GM18907 (cell line): ENCODE data around the gene COL11A1.
"Not testable (repeated sequence)": the region's sequence is repeated elsewhere in the genome, so short reads cannot be mapped to it uniquely, and the experiment has no call there.

ENCODE experiments used
- ATAC-seq: cut with Tn5 transposase; IDR thresholded peaks from one replicate; pipeline ENCODE4 v1.9.1; 2021; ENCODE audit warnings: mild to moderate bottlenecking, moderate library complexity; ENCODE audit not compliant: unreplicated experiment

COL11A1 gene

DNA sequence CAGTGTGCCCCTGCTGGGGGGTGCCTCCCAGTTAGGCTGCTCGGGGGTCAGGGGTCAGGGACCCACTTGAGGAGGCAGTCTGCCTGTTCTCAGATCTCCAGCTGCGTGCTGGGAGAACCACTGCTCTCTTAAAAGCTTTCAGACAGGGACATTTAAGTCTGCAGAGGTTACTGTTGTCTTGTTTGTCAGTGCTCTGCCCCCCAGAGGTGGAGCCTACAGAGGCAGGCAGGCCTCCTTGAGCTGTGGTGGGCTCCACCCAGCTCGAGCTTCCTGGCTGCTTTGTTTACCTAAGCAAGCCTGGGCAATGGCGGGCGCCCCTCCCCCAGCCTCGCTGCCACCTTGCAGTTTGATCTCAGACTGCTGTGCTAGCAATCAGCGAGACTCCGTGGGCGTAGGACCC is 175.0 kb downstream of the COL11A1 start:
- not testable (repeated sequence) for ATAC-seq

DNA sequence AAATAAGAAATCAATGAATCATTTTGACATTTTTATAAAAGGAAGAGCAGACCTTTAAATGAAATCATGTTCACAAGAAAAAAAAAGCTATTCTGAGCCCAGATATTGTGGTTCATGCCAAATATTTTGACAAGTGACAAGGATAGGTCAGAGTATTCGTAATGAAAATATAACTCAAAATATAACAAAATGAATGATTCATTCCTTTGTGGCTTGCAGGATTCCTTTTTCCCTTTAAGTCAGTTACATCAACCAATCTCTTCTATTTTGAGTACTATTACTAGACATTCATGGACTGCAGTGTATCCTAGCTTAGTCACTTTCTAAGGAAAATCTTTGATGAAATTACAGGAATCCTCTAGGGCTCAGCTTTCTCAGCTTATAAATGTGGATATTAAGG is 188.7 kb downstream of the COL11A1 start:
- ATAC-seq = no peak

DNA sequence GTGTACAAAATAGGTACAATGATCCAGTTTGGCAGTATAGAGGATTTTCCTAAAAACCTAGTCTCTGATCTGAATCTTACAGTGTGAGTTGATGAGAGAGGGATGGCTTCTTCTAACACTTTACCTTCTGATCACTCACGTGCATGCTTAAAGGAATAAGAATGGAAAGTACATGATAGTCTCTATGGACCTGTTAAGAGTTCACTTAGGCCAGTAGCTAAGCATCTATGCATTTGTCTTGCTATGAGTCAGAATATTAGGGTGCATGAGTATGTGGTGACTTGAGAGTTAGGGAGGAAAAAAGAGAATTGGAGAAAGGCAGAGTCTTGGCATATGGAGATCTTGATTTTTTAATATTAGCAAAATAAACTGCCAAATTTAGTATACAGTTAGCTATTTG is 206.3 kb downstream of the COL11A1 start:
- no peak for ATAC-seq

DNA sequence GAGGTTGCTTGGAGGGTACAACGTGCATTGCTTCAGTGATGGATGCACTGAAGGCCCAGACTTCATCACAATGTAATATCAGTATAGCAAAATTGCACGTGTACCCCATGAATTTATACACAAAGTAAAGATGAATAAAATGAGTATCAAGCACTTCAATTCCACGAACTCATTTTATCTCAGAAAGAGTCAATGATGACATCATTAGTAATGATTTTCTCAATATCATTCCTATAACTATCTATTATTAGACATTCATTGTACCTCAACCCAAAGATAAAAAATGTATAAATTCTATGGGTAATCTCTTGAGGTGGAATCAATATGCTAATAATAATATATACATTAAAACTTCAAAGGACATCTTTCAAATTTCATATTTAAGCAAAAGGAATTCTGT is 208.4 kb downstream of the COL11A1 start:
- no peak for ATAC-seq

DNA sequence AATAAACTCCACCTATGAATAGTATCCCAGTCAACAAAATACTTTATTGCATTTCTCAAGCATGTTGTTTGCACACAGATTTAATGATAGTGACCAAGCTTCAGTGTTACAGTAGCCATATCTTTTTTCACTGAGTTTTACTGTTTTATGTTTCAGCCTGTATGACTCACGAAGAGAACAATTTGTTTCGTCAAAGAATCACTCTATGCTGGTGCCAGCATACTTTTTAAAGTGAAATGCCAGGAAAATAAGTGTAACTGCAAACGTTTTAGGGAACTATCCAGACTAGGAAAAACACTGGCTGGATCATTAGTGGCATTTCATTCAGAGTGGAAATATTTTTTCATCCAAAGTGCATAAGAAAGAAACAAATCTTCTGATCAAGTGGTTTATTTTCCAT is 210.8 kb downstream of the COL11A1 start:
- no peak for ATAC-seq

DNA sequence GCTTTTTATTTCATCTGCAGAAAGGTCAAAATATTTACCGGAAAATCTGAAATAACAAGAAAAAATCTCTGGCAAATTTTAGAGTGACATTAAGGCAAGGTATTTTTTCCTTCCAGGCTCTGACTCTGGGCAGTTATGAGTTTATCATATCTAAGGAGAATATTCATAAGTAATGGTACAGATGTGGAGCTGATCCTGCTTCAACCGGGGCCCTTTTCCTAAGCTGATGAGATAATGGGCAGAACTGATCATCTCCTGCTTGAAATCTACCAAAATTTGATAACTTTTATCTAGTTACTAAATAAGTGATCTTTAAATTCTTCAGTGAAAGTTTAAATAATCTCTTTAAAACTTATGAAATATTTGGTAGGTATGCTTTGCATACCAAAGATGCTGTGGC is 211.6 kb downstream of the COL11A1 start:
- ATAC-seq = no peak

DNA sequence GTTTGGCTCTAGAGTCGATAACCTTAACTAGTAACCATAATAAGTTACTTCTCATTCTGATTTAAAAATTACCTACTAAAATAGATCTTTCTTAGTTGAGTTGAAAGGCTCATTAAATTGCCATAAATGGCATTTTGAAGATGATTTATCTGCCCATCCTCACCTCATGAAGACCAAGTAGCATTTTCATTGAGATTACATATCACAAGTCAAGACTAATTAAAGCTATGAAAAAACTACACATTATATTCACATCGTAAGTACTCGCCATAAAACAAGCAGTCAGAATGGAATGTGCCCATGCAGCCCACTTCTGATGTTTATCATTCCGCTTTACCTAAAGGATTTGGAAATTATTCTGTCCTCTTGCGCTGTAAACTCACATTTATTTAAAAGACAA is 212.0 kb downstream of the COL11A1 start:
- no peak for ATAC-seq

DNA sequence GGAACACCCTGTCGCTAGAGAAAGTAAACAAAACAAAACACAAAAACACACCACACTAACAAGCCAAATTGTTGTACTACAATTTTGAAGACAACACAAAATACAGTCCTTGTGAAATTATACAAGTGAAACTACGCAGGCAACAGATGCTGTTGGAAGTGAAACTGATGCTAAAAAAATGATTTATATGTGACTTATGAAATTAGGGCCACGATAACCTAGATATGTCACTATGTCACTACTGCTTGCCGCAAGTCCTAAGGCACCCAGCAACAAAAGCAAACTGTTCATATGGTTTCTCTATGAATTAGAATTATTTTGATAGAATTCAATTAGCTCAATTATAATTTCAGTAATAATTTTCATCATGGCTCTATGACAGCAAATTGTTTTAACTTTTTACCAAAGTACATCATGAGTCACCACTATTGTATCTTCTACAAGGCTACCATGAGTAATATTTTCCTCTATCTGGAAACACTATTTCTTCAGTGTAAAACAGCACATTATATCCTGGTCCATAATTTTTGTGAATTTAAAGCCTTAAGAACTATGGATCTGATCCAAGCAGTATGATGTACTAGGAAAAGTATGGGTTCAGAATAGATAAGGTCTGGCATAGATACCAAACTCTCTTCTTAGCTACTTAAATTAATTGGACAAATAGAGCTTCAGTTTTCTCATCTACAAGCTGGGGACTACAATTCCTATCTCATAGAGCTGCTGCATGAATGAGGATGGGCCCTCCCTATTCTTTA is 216.3 kb downstream of the COL11A1 start:
- ATAC-seq = no peak

DNA sequence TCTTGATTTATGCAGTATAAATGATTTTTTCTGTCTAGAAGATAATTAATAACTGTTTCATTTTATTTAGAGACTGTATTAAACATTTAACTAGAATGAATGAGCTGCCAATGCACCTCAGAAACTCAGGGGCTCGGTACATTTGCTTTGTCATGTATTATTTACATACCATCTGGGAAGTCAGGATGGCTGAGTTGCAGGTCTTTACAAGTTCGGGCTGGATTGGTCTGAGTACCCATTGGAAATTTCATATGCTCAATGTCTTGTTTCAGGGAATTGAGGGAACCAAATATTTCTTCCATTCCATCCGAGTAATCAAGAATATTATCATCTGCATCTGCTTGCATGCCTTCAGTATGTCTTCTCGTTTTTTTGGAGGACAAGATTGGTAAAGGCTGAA is 221.7 kb downstream of the COL11A1 start:
- no peak for ATAC-seq

DNA sequence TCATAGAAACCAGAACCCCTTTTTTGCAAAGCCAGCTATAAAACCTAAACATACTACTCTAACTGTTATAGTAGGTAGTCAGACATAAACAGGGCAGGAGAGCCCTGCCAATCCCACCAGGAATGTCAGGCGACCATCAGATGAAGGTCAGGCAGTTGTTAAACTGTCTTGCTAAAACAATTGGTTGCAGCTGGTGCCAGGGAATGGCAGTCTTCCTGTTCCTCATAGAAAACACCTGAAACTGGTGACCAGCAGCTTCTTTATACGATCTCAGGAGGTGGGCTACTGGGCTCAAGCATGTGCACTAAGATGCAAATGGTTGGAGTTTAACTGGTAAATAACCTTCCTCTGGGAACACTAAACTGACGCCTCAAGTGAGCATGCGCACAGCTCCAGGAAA is 224.1 kb downstream of the COL11A1 start:
- no peak for ATAC-seq

DNA sequence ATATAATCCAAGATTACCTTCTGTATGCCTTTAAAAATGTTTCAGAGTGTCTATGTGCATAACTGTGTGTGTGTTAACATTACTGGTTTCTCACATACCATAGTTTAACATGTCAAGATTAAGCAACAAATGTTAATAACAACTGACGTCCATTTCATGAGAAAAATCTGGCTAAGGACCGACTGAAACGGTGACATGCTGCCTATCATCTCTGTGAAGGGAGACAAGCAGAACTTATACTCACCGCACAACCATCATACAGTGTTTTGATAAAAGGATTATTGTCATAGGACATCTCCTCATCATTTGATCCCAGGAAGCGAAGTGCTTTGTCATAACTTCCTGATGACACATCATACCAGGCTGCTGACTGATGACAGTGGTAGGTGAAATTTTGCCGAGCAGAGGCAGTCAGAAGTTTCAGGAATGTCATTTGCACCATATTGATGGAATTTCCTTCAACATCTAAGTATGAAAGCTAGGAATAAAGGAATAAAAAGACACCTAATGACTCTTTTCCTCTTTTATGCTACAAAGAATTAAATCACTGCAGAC is 228.8 kb downstream of the COL11A1 start:
- no peak for ATAC-seq

DNA sequence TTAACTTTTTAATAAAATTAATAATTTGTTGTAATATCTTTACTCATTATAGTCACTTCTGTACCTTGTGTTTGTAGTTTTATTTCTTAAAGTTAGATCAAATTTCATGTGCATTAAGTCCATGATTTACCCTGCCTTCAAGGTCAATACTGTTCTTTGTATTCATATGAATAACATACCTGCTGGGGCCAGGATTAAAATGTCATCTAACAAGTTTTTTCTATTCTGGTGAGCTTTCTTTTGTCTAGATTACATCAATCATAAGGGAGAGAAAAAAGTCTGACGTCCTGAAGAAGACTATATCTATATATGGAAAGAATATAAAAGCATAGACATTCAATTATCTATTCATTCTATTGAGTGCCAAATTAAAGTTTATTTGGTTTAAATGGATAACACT is 232.6 kb downstream of the COL11A1 start:
- no peak for ATAC-seq

DNA sequence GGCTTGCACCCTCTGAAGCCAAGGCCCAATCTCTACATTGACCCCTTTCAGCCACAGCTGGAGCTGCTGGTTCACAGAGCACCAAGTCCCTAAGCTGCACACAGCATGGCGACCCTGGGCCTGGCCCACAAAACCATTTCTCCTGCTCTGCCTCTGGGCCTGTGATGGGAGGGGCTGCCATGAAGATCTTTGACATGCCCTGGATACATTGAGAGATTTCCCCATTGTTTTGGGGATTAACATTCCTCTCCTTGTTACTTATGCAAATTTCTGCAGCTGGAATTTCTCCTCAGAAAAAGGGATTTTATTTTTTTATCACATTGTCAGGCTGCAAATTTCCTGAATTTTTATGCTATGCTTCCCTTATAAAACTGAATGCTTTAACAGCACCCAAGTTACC is 235.8 kb downstream of the COL11A1 start:
- no peak for ATAC-seq

DNA sequence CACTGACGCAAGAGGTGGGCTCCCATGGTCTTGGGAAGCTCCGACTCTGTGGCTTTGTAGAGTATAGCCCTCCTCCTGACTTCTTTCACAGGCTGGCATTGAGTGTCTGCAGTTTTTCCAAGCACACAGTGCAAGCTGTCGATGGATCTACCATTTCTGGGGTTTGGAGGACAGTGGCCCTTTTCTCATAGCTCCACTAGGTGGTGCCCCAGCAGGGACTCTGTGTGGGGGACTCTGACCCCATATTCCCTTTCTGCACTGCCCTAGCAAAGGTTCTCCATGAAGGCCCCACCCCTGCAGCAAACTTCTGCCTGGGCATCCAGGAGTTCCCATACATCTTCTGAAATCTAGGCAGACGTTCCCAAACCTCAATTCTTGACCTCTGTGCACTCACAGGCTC is 236.2 kb downstream of the COL11A1 start:
- no peak for ATAC-seq

DNA sequence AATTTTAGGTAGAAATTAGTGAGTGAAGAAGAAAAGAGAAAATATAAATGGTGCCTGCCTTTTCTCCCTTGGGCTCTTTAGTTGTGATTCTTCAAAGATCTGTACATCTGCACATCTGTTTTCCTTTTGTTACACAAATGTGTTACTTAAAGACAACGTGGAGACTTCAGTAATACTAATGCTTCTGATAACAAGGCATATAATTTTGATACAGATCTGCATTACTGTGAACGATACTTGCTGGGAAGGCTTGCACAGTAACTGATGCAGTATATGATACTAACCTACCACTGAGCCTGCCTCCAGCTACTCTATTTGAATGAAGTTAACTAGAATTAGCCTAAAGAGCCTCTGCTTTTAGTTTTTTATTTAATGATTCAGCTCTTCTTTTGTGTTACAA is 244.6 kb downstream of the COL11A1 start:
- ATAC-seq = no peak

DNA sequence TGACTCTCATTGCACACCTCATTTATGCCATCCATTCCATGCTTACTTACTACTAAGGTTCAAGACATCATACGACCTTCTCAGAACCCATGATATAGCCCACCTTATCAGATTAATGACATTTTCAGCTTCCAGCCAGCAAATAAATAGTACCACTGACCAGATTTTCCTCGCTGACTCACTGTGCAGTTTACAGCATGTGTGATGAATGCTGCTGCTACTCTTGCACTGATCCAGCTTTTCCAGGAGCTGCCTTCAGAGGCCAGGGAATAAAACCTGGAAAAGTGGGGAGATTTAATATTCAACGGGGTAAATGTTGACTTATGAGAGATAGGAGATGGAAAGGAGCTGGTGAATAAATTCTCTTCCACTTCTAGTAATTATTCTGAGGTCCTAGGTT is 247.1 kb downstream of the COL11A1 start:
- ATAC-seq = no peak

DNA sequence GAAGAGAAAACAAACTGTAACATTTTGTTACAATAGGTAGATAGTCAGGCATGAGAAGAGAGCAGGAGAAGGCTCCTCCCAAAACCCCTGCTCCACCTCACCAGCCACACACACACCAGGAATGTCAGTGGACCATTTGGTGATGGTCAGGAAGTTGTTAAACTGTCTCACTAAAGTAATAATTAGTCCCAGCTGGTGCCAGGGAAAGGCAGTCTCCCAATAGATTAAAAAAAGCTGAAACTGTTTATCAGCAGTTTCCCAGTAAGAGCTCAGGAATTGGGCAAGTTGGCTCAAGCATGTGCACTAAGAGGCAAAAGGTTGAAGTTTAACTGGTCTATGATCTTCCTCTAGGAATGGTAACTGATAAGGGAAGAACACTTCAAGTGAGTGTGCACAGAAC is 249.6 kb downstream of the COL11A1 start:
- no peak for ATAC-seq

DNA sequence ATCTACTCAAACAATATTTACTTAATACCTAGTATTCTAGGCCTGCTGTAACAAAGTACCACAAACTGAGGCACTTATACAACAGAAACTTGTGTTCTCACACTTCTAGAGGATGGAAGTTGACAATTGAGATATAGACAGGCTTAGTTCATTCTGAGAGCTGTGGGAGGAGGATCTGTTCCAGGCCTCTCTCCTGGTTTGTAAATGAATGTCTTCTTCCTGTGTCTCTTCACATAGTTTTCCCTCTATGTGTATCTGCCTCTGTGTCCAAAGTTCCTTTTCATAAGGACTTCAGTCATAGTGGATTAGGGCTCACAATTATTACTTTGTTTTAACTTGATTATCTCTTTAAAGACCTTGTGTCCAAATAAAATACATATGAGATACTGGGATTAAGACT is 251.1 kb downstream of the COL11A1 start:
- no peak for ATAC-seq

DNA sequence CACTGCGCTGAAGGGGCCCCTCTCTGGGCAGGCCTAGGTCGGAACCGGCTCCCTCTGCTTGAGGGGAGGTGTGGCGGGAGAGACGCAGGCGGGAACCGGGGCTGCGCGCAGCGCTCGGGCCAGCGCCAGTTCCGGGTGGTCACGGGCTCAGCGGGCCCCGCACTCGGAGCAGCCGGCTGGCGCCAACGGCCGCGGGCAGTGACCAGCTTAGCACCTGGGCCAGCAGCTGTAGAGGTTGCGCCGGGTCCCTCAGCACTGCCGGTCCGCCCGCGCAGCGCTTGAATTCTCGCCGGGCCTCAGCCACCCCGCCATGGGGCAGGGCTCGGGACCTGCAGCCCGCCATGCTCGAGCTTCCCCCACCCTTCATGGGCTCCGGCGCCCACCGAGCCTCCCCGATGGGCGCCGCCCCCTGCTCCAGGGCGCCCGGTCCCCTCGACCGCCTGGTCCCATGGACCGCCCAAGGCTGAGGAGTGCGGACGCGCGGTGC is 254.6 kb downstream of the COL11A1 start:
- no peak for ATAC-seq

DNA sequence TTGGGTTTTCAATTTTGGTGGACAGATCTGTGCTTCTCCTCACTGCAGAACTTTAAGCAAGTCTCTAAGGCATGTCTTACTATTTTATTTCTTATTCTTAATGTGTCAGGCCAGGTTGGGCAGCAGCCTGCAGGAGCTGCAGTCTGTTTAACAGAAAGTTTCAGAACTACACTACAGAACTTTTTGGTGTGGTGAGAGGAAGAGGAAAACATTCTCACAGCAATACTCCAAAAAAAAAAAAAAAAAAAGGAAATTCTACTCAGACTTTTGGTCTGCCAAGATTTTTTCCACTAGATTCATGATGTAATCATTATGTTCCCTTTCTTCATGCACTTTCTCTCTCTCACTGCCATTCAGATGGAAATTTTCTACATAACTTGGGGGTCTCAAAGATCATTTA is 255.2 kb downstream of the COL11A1 start:
- no peak for ATAC-seq

DNA sequence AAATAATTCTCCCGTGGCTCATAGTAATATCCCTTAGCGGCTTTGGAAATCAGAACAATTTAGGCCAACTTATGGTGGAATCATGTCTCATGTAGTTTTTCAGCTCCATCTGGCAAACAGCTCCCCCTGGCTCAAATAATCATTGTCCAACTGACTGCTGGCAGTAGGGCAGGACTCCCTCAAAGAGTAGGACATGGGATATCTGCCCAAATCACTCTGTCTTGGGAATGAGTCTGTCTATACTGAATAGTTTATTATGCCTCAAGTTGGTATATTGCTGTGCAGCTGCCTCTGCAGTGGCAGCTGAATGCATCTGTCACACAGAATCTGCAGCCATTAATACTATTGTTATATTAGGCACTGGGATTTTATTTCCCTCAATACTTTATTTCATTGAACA is 255.7 kb downstream of the COL11A1 start:
- ATAC-seq = no peak

DNA sequence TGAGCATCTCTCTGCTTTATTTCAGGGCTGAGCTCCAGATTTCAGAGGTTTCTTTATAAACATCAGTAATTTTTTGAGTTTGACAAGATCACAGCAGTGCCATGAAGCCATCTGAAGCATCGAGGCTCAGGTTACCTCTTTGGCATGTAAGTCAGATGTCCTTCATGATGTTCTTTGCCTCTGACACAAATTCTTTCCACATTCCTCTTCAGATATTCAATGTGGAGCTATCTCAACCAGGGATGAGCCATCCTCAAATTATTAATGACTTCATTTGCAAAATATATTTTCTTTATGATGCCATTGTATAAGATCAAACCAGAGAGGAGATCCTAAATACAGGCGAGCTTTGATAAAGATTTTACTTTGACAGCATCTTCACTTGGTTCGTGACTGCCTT is 256.7 kb downstream of the COL11A1 start:
- ATAC-seq = no peak

DNA sequence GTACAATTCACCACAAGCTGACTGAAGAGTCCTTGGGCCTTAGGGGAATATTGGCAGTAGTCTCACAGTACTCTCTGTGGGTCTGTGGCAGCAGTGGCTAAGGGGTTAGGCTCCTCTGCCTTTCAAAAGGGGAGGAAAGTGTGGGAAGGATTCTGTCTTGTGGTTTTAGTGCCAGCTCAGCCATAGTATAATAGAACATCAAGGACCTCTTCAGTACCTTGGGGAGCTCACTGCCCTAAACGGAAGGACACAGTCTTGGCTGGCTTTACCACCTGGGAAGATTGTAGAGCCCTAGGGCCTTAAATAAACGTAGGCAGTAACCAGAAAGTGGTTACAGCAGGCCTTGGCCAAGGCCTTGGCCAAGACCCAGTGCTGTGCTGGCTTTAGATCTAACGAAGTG is 265.7 kb downstream of the COL11A1 start:
- no peak for ATAC-seq
